ENCODE data around the gene RXYLT1.
"Not testable (repeated sequence)": the region's sequence is repeated elsewhere in the genome, so short reads cannot be mapped to it uniquely, and the experiment has no call there.

Gene RXYLT1, protein sequence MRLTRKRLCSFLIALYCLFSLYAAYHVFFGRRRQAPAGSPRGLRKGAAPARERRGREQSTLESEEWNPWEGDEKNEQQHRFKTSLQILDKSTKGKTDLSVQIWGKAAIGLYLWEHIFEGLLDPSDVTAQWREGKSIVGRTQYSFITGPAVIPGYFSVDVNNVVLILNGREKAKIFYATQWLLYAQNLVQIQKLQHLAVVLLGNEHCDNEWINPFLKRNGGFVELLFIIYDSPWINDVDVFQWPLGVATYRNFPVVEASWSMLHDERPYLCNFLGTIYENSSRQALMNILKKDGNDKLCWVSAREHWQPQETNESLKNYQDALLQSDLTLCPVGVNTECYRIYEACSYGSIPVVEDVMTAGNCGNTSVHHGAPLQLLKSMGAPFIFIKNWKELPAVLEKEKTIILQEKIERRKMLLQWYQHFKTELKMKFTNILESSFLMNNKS

DNA sequence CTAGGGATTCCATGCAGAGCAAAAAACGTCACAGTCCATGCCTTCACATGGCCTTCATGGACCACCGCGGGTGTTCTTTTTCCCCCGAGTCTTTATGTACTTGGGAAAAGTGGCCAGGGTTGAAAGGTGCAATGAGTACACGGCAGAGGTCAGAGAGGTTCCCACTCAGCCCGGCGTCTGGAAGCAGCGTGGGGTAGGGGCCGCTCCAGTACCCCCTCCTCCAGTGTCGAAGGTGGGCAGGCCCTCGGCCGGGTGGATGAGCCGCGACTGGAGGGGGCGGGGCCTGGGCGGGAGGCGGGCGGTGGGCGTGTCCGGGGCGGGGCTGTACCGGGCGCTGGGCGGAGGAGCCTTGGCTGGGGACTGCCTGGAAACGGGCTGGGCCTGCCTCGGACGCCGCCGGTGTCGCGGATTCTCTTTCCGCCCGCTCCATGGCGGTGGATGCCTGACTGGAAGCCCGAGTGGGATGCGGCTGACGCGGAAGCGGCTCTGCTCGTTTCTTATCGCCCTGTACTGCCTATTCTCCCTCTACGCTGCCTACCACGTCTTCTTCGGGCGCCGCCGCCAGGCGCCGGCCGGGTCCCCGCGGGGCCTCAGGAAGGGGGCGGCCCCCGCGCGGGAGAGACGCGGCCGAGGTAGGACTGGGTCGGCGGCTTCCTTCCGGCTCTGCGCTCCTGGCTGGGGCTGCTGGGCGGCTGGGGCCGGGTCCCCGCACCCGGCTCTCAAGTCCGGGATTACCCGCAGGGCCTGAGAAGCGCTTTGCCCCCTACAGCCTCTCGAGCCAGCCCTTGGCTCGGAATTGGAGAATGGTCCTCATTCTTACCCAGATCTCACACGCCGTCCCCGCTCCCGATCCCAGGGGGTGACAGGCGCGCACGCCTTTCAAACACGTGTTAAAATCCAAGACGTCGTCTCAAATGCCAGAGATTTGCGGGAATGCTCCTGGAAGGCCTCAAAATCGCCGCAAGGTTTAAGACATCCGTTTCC is at the start of gene RXYLT1:
RXYLT1 (plus strand) TSS at position 412 of the 984 bp plus-strand sequence; CDS start at position 464, 52 bp downstream.
- peak; percentile 73 to 85 (median 76) for DNase-seq (ENCODE audit: low read depth in 3 of 3)

DNA sequence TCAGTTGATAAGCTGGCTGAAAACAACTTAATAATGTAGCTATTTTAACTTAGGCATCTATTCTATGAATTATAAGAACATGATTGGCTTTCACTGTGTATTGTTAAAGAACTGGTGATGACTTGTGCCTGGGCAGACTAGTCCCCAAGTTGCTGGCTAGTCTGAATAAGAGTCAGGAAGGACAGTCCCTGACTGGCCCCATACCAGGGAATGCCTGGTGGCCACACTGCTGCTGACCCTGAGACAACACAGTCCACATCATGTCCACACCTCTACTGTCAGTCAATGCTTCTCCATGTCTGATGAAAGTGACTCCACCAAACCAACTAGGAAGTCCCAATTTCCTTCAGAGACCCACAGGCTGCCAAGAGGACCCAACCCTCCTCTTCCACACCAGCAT is 46.9 kb upstream of the RXYLT1 start:
- DNase-seq (ENCODE audit: low read depth in 3 of 3) = not testable (repeated sequence)

DNA sequence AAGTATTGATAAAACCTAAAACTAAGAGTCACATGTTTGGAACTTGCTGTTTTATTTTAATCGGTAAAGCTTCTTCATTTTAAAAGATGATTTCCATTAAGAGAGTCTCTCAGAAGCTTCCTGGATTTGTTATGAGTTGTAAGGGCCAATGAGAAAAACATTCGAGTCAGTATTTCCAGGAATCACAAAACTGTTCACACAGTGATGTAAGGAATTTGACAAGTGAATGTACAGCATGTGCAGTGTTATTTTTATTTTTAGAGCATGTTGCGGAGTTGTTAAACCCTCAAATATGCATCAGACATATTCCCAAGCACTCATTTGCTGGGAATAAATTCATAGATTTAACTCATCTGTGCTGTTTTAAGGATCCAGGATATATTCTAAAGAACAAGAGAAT is 46.1 kb upstream of the RXYLT1 start:
- DNase-seq (ENCODE audit: low read depth in 3 of 3) = not testable (repeated sequence)

DNA sequence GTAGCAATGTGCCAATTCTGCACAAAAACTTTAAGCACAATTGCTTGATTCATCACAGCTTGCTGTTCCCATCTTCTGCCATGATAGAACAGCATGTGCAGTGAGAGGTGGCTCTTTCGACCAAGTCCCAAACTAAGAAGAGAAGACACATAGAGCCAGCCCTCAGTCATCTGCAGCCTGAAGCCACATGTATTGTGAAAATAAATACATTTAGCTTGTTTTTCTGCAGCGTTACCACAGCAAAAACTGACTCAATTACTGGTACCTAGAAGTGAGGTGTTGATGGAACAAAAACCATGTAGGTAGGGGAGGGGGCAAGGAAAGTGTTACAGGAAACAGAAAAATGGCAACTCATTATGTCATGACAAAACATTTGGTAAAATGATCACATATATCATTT is 39.2 kb upstream of the RXYLT1 start:
- not testable (repeated sequence) for DNase-seq (ENCODE audit: low read depth in 3 of 3)

DNA sequence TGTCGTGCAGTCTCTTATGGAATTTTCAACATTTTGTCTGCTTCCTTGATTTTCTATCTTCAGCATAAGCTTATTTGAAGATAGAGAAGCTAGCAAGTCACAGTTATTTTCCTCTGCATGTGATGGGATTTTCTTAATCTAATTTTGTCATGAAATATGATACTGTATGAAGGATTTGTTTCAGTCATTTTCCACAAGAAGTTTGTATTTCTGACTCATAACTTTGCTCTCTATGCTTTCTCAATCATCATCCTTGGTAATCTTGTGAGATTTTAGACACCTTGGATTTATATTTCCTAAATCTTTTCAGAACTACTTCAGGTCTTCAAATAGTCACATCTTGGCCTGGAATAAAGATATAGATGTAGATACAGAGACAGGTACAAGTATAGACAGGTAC is 38.3 kb upstream of the RXYLT1 start:
- not testable (repeated sequence) for DNase-seq (ENCODE audit: low read depth in 3 of 3)

DNA sequence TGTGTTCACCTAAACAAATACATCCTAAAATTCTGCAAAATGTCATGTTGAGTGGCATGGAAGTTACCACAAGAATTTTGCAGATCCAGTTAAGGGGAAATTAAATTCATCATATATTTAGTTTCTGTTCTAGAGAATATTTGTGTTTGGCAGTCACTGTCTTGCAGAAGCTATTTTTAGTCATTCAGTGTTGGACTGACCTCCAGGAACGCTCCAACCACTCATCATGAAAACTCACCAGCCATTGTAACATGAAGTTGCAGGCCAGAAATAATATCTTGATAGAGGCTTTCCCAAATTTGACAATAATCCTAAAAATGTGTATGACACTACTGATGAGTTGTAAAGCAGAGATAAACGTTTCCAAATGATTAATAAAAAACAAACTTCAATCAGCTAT is 35.6 kb upstream of the RXYLT1 start:
- not testable (repeated sequence) for DNase-seq (ENCODE audit: low read depth in 3 of 3)

DNA sequence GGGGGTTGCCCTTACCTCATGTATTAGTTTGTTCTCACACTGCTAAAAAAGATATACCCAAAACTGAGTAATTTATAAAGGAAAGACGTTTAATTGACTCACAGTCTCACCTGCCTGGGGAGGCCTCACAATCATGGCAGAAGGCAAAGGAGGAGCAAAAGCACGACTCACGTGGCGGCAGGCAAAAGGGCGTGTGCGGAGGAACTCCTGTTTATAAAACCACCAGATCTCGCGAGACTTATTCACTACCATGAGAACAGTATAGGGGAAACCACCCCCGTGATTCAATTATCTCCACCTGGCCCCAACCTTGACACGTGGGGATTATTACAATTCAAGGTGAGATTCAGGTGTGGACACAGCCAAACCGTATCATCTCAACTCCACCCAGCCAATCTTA is 33.2 kb upstream of the RXYLT1 start:
- DNase-seq (ENCODE audit: low read depth in 3 of 3) = not testable (repeated sequence)

DNA sequence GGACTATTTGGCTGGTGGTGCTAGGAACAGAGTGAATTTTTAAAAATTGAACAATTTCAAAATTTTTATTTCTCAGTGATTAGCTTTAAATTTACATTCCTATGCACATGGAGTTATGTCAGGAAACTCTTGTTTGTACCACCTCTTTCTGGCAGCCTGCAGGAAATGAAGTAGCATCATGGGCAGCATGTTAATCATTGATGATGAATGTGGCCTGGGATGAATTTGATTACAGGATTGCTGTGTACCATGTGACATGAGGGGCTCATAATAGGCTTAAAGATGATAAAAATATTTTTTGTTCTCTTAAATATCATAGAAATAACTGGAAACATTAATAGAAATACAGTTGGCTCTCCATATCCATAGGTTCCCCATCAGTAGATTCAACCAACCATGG is 32.6 kb upstream of the RXYLT1 start:
- not testable (repeated sequence) for DNase-seq (ENCODE audit: low read depth in 3 of 3)

DNA sequence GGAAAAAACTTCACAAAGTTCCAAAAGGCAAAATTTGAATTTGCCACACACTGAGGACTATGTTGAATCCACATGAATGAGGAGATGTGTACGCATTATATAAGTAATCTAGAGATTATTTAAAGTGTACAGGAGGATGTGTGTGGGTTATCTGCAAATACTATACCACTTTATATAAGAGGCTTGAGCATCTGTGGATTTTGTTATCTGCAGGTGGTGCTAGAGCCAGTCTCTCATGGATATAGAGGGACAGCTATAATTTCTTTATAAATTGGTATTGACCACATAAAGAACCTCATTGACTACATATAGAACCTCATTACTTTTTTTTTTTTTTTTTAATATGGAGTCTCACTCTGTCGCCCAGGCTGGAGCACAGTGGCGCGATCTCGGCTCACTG is 32.2 kb upstream of the RXYLT1 start:
- no peak for DNase-seq (ENCODE audit: low read depth in 3 of 3)

DNA sequence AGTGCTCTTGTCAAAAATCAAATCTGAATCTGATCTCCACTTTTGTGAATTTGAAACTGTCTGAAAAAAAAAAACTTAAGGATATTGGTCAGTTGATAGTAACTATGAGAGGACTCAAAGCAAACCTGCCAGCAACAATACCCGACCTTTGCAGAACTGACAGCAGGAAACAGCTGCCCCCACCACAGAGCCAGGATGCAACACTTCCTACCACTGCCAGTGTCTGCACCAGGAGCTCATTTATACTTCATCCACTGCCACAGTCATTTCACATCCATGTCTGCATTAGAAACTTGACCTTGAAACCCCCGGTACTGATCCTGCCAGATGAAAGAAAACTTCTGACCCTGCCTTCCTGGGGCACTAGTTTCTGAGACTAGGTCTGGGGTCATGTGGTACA is 27.4 kb upstream of the RXYLT1 start:
- DNase-seq (ENCODE audit: low read depth in 3 of 3) = no peak

DNA sequence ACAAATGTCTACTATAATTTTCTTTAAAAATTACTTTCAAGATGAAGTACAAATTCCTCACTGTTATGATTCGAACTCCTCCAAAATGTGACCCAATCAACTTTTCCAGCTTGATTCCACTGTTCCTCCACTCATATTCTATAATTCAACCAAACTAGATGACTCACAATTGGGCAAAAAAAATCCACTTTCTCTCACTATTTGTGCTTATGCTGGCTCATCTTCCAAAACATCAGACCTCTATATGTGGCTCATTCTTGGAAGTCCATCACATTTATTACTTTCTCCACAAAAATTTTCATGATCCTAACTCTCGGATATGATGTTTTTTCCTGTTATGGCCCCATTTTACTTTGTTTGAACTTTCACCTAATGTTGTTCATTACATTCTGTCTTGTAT is 26.9 kb upstream of the RXYLT1 start:
- no peak for DNase-seq (ENCODE audit: low read depth in 3 of 3)

DNA sequence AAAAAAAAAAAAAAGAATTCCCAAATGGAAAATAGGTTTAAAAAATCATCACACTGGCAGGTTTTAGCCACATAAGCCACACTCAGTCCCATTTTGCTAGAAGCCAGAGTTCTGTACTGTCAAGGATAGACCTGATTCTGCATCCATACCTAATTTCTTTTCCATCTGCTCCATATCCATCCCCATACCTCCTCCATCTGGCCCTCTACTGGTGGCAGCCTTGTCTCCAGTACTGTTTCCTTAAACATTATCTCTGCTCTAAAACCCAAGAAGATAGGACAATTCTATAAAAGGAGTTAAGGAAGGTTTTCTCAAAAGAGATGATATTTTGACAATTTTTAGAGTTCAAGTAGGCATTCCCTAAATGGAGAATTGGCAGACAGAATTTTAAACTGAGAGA is 26.0 kb upstream of the RXYLT1 start:
- DNase-seq (ENCODE audit: low read depth in 3 of 3) = no peak

DNA sequence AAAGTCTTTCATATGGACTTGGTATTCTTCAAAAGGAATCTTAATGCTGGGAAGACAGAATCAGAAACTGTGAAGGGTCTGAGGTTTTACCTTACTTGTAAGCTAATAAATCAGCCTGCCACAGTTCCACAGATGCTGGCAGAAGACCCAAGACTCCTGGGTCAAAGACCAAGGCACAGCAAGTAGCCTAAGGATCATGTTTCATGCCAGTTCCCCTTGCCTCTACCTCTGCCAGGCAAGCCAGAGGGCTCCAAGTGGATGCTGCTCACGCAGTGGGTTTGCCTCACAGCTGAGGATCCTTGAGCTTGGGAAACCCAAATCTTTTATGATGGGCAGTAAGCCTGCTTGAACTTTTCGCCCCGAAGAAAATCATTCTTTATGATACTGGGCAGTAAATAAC is 15.2 kb upstream of the RXYLT1 start:
- no peak for DNase-seq (ENCODE audit: low read depth in 3 of 3)

DNA sequence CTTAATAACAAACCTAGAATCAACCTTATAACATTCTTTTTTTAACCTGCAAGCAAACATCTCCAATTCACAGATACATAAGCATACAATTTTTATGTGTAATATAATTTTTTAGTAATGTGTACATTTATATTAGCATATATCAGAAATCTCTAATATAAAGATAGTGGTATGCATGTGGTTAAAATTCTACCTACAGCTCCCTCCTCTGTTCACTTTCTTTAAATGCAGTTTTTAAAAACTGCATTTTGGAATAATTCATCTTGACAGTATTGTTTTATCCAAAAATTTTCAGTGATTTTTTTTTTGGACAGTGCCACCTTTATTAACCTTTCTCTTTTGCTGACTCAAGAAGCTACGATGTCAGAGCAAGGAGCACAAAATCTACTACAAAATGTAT is 13.2 kb upstream of the RXYLT1 start:
- no peak for DNase-seq (ENCODE audit: low read depth in 3 of 3)

DNA sequence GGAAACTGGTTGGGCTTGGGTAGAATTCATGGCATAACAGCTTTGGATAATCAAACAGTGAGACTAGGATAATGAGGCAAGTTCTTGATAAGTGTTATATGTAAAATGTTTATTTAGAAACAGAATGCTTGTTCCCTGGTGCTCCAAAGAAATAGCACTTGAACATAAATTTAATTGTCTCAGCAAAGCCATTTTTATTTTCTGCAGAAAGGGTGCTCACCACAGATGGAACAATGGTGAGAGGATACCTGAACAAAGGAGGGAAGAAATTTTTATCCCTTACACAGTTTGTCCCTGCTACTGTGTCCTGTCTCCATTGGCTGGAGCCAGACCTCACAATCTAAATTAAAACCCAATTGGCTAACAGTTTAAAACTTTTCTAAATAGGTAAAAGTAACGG is 9.3 kb upstream of the RXYLT1 start:
- DNase-seq (ENCODE audit: low read depth in 3 of 3) = no peak

DNA sequence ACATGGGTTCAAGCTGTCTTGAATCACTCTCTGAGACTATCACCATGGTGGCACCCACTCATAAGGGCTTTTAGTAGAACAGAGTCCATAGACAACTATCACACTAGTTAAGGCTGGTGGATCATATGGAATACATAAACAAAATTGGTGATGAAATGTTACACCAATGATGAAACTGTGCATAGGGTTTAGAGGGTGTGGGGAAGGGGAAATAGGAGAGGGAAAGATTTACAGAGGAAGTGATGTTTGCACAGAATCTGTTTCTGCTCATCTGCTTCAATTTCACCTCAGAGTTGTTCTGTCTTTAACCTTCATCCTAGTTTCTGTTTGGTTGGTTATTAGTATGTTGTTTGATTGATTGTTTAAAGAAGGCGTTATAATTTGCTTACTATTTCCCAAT is 2.4 kb upstream of the RXYLT1 start:
- no peak for DNase-seq (ENCODE audit: low read depth in 3 of 3)

DNA sequence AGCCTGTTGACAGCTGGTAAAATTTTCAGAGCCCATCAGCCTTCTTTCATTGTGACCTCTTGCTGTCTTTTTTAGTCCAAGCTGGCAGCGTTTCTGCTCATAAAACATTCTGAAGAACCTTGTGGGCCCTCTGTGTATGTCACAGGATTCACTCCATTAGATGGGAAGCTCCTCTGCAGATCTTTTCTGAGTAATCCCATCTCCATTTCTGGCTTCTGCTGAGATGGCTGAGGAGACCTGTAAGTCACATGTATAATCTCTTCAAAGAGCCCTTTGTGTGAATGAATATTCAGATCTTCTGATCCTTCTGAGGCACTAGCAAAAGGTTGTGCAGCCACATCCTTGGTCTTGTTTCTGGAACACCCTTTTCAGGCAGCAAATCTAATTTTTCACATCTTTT is 2.8 kb downstream of the RXYLT1 start:
- DNase-seq (ENCODE audit: low read depth in 3 of 3) = no peak

DNA sequence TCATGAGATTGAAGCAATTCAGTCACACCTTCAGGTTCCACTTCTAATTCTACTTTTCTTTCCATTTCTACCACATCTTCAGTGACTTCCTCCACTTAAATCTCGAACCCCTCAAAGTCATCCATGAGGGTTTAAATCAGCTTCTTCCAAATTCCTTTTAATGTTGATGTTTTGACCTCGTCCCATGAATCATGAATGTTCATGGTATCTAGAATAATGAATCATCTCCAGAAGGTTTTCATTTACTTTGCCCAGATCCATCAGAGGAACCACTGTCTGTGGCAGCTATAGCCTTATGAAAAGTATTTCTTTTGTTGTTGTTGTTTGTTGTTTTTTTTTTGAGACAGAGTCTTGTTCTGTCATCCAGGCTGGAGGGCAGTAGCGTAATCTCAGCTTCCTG is 7.6 kb downstream of the RXYLT1 start:
- DNase-seq (ENCODE audit: low read depth in 3 of 3) = no peak

DNA sequence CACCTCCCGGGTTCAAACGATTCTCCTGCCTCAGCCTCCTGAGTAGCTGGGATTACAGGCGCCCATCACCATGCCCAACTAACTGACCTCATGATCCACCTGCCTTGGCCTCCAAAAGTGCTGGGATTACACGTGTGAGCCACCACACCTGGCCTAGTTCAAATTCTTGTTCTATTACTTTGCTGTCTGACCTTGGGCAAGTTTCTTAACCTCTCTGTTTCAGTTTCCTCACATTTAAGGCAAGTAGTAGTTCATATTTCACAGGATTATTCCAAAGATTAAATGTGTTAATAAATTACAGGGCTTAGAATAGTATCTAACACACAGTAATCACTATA is 10.9 kb downstream of the RXYLT1 start:
- DNase-seq (ENCODE audit: low read depth in 3 of 3) = no peak

DNA sequence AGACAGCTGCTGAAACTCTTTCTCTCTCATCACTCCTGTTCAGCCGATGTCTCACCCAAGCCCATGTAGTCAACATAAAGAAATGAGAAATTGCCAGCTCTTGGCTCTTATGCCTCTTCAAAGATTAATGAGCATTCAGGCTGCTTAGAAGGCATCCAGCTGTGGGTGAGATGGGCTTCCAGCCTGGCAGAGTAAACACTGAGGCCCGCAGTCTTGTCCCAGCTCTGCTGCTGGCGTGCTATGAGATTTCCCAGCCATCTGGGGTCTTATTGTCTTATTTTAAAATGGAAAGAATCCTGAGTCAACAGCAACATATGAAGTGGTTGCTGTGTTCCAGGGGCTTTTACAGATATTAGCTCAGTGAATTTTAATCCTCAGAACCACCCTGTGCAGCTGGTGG is 12.6 kb downstream of the RXYLT1 start:
- DNase-seq (ENCODE audit: low read depth in 3 of 3) = no peak

DNA sequence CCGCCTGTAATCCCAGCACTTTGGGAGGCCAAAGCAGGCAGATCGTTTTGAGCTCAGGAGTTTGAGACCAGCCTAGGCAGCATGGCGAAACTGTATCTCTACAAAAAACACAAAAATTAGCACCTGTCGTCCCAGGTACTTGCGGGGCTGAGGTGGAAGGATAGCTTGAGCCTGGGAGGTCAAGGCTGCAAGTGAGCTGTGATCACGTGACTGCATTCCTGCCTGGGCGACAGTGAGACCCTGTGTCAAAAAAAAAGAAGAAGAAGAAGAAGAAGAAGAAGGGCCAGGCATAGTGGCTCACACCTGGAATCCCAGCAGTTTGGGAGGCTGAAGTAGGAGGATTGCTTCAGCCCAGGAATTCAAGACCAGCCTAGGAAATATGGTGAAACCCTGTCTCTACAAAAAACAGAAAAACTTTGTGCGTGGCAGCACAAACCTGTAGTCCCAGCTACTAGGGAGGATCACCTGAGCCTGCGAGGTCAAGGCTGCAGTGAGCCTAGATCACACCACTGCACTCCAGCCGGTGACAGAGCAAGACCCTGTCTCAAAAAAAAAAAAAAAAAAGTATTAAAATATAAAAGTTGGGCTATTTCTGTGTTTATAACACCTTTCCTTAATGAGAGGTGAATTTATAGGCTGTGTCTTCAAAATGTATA is 15.5 kb downstream of the RXYLT1 start:
- DNase-seq (ENCODE audit: low read depth in 3 of 3) = no peak

DNA sequence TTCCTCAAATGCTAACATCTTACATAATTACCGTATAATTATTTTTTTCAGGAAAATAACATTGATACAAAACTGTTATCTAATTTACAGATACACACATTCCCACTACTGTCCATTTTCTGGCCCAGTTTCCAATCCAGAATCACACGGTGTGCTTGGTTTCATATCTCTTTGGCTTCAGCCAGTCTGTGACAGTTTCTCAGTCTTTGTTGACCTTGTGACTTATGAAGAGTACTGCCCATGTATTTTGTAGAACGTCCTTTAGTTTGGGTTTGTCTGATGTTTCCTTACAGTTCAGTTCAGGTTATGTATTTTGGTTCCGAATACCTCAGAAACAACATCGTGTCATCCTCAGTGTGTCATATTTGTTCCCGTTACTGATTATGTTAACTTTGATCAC is 16.2 kb downstream of the RXYLT1 start:
- DNase-seq (ENCODE audit: low read depth in 3 of 3) = no peak
